ENCODE results near the gene ZNHIT6. TPM values are rescaled to one million over a fixed set of nuclear protein-coding genes. Genes with fewer than 3 reads are reported as not detected.

ZNHIT6 gene
- total RNA-seq, 1 donor from 2014 or later, result 8.2 TPM

DNA sequence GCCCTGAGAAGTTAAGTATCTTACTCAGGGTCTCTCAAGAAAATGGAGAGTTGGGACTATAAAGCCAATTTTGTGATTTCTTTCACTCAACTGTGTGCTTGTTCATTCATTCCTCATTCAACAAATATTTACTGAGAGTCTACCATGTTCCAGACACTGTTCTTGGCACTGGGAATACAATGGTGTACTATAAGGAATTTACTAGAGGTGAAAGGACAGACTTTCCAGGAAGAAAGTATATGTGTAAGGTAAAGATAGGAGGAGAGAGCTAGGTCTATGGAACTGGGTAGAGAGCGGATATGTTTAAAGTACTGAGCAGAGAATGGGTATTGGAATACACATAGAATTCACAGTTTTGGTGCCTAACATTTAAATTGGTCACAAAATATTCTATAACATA is 42.3 kb downstream of the ZNHIT6 start:
- H3K9me3 ChIP-seq, result no peaks in the 10 kb centered on the region
- H3K36me3 ChIP-seq, result peaks cover 0 to 3% of the 10 kb centered on the region in 2 donors
- H3K27ac ChIP-seq, result no peak overlapping the region
- intact Hi-C loops (cut with DNase I), result no loop called here
- TF ChIP-seq, protein P1, sequence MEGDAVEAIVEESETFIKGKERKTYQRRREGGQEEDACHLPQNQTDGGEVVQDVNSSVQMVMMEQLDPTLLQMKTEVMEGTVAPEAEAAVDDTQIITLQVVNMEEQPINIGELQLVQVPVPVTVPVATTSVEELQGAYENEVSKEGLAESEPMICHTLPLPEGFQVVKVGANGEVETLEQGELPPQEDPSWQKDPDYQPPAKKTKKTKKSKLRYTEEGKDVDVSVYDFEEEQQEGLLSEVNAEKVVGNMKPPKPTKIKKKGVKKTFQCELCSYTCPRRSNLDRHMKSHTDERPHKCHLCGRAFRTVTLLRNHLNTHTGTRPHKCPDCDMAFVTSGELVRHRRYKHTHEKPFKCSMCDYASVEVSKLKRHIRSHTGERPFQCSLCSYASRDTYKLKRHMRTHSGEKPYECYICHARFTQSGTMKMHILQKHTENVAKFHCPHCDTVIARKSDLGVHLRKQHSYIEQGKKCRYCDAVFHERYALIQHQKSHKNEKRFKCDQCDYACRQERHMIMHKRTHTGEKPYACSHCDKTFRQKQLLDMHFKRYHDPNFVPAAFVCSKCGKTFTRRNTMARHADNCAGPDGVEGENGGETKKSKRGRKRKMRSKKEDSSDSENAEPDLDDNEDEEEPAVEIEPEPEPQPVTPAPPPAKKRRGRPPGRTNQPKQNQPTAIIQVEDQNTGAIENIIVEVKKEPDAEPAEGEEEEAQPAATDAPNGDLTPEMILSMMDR (IDR thresholded peaks at IDR 0.05), result no peak
- H3K4me1 ChIP-seq, result peaks cover 0 to 3% of the 10 kb centered on the region in 2 donors
- no peaks in the 10 kb centered on the region for H3K27me3 ChIP-seq
- no peak for DNase-seq (ENCODE audit: low spot score in 2 of 2)
- no peak overlapping the region for H3K4me3 ChIP-seq

GRCh38 chr1:85663382-85663781 is 44.9 kb downstream of the ZNHIT6 start:
- intact Hi-C loops (cut with DNase I), result no loop called here
- Histone ChIP-seq H3K36me3 (peaks cover 0 to 3% of the 10 kb centered on the region in 2 donors), H3K4me3 (no peak overlapping the region), H3K27ac (no peak overlapping the region), H3K4me1 (no peaks in the 10 kb centered on the region), H3K27me3 (no peaks in the 10 kb centered on the region), H3K9me3 (no peaks in the 10 kb centered on the region)
- TF ChIP-seq, protein P1 (IDR thresholded peaks at IDR 0.05), result no peak
- DNase-seq (ENCODE audit: low spot score in 2 of 2), result no peak

GRCh38 chr1:85661767-85662166 is 46.5 kb downstream of the ZNHIT6 start:
- Histone ChIP-seq H3K4me3 (no peak overlapping the region), H3K27ac (no peak overlapping the region), H3K4me1 (no peaks in the 10 kb centered on the region), H3K36me3 (peaks cover 0 to 3% of the 10 kb centered on the region in 2 donors), H3K27me3 (no peaks in the 10 kb centered on the region), H3K9me3 (no peaks in the 10 kb centered on the region)
- intact Hi-C loops (cut with DNase I), result no loop called here
- DNase-seq (ENCODE audit: low spot score in 2 of 2), result no peak
- TF ChIP-seq, protein P1 (IDR thresholded peaks at IDR 0.05), result no peak

DNA sequence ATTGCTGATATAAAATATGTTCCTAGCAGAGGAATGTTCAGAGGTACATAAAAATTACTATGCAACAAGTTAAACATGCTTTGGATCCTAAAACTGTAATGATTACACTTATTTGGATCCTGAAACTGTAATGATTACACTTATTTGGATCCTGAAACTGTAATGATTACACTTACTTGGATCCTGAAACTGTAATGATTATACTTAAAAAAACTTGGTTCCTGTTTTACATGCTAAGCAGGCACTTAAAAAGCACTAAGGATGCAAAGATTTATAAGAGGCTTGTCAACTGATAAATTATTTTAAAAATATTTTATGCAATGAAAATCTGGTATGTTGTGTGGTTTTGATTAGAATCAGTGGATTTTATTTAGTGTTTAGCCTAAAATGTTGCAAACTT is 47.7 kb downstream of the ZNHIT6 start:
- TF ChIP-seq, protein P1 (IDR thresholded peaks at IDR 0.05), result no peak
- no peak overlapping the region for H3K4me3 ChIP-seq
- intact Hi-C loops (cut with DNase I), result no loop called here
- no peak for DNase-seq (ENCODE audit: low spot score in 2 of 2)
- no peaks in the 10 kb centered on the region for H3K9me3 ChIP-seq
- no peaks in the 10 kb centered on the region for H3K27me3 ChIP-seq
- peaks cover 0 to 3% of the 10 kb centered on the region in 2 donors for H3K36me3 ChIP-seq
- H3K4me1 ChIP-seq, result no peaks in the 10 kb centered on the region
- H3K27ac ChIP-seq, result no peak overlapping the region

GRCh38 chr1:85659174-85659573 is 49.1 kb downstream of the ZNHIT6 start:
- H3K4me1 ChIP-seq, result no peaks in the 10 kb centered on the region
- no peak for DNase-seq (ENCODE audit: low spot score in 2 of 2)
- TF ChIP-seq, protein P1 (IDR thresholded peaks at IDR 0.05), result no peak
- H3K4me3 ChIP-seq, result no peak overlapping the region
- no peak overlapping the region for H3K27ac ChIP-seq
- intact Hi-C loops (cut with DNase I), result no loop called here
- peaks cover 0 to 8% of the 10 kb centered on the region in 2 donors for H3K36me3 ChIP-seq
- H3K27me3 ChIP-seq, result no peaks in the 10 kb centered on the region
- H3K9me3 ChIP-seq, result no peaks in the 10 kb centered on the region

- Histone ChIP-seq H3K4me3 (no peak overlapping the region), H3K27me3 (no peaks in the 10 kb centered on the region), H3K4me1 (no peaks in the 10 kb centered on the region), H3K9me3 (no peaks in the 10 kb centered on the region), H3K36me3 (peaks cover 6 to 17% of the 10 kb centered on the region in 2 donors), H3K27ac (no peak overlapping the region)
- no peak for DNase-seq (ENCODE audit: low spot score in 2 of 2)
- TF ChIP-seq, protein P1 (IDR thresholded peaks at IDR 0.05), result no peak
- intact Hi-C loops (cut with DNase I), result no loop called here
These were observed 51.3 kb downstream of the ZNHIT6 start for GRCh38 chr1:85656948-85657347.
